ENCODE measurements around the gene SDHB. TPM values are rescaled to one million over a fixed set of nuclear protein-coding genes. Genes with fewer than 3 reads are reported as not detected.

The SDHB gene
- total RNA-seq, 1 experiment from 2014 or later = 212 TPM

- no peak for TF ChIP-seq SIN3A (IDR thresholded peaks at IDR 0.05; ENCODE audit: borderline replicate concordance, insufficient read depth, low read depth, low read length)
- TF ChIP-seq REST (IDR thresholded peaks at IDR 0.05; ENCODE audit: insufficient read depth in 1 of 2, low read depth in 2 of 2, low read length in 1 of 2) = no peak
- TF ChIP-seq TCF7L2 (IDR thresholded peaks at IDR 0.05; ENCODE audit: low read depth, low read length) = no peak
- no peak for TF ChIP-seq POLR2AphosphoS5 (IDR thresholded peaks at IDR 0.05; ENCODE audit: low read depth, low read length)
- Histone ChIP-seq H3K36me3 (ENCODE audit: control insufficient read depth, insufficient read depth, low read length) (no peaks in the 10 kb centered on the region), H3K27ac (ENCODE audit: low read length) (no peak overlapping the region), H3K27me3 (ENCODE audit: control insufficient read depth, insufficient read depth, low read length) (no peaks in the 10 kb centered on the region), H3K9me3 (ENCODE audit: control insufficient read depth, insufficient read depth, low read depth, low read length) (no peaks in the 10 kb centered on the region), H3K4me3 (ENCODE audit: low read depth in 2 of 2, low read length in 2 of 2) (no peak overlapping the region), H3K4me1 (ENCODE audit: control insufficient read depth, insufficient read depth, low read length) (peaks cover 5% of the 10 kb centered on the region; the same call in 1 of the 2 replicates)
- in situ Hi-C loops (cut with HindIII; ENCODE audit: low pct_unique_long_range_greater_than_20kb, low sequenced_read_pairs) (no loop called here), intact Hi-C loops (cut with micrococcal nuclease; ENCODE audit: unreplicated experiment) (no loop called here)
- CTCF ChIA-PET = no interaction called here
- POLR2A ChIA-PET = no interaction called here
- ATAC-seq (no peak), DNase-seq (ENCODE audit: low read depth, low spot score) (no peak)
- BruUV-seq (replicated peaks) = no TSS peak
Measured at GRCh38 chr1:17080085-17080759, 26.4 kb upstream of the SDHB start.

- no peak for DNase-seq (ENCODE audit: low read depth, low spot score)
- no peak for TF ChIP-seq POLR2AphosphoS5 (IDR thresholded peaks at IDR 0.05; ENCODE audit: low read depth, low read length)
- TF ChIP-seq REST (IDR thresholded peaks at IDR 0.05; ENCODE audit: insufficient read depth in 1 of 2, low read depth in 2 of 2, low read length in 1 of 2) = no peak
- TF ChIP-seq CTCF (IDR thresholded peaks at IDR 0.05) = no peak
- no peak for TF ChIP-seq TCF7L2 (IDR thresholded peaks at IDR 0.05; ENCODE audit: low read depth, low read length)
- Histone ChIP-seq H3K27me3 (ENCODE audit: control insufficient read depth, insufficient read depth, low read length) (no peaks in the 10 kb centered on the region), H3K27ac (ENCODE audit: low read length) (no peak overlapping the region), H3K36me3 (ENCODE audit: control insufficient read depth, insufficient read depth, low read length) (no peaks in the 10 kb centered on the region), H3K9me3 (ENCODE audit: control insufficient read depth, insufficient read depth, low read depth, low read length) (no peaks in the 10 kb centered on the region), H3K4me1 (ENCODE audit: control insufficient read depth, insufficient read depth, low read length) (0 out of 2 replicates have a peak, but pooled peaks cover 2% of the 10 kb centered on the region), H3K4me3 (ENCODE audit: low read depth in 2 of 2, low read length in 2 of 2) (no peak overlapping the region)
- TSS peak; percentile 24 for BruUV-seq (replicated peaks)
- intact Hi-C loops (cut with micrococcal nuclease; ENCODE audit: unreplicated experiment) (no loop called here), in situ Hi-C loops (cut with HindIII; ENCODE audit: low pct_unique_long_range_greater_than_20kb, low sequenced_read_pairs) (no loop called here)
- ChIA-PET POLR2A (no interaction called here), CTCF (no interaction called here)
- ATAC-seq = no peak
Measured at GRCh38 chr1:17078991-17079868, 25.4 kb upstream of the SDHB start.
